Astrocyte of the spinal cord (primary cell): ENCODE data around the gene PRSS8.

Experiments used
- DNase-seq: peaks from one replicate; pipeline ENCODE4 v3.0.0; 2011; ENCODE audit warnings: low read depth, low spot score
- H3K4me3 ChIP-seq: 2 replicates; pipeline ENCODE4 v1.5.1; 2011; ENCODE audit warnings: low read depth, mild to moderate bottlenecking, low read length, moderate library complexity
- in situ Hi-C: cut with HindIII; loops from 2 replicates; pipeline ENCODE4 v1.10.0; 2017; ENCODE audit warnings: low sequenced_read_pairs
- TF ChIP-seq, protein P1 (sequence below): IDR thresholded peaks from 2 replicates; pipeline ENCODE4 v1.5.1; 2012; ENCODE audit warnings: low read depth, mild to moderate bottlenecking, low read length, inconsistent platforms

Gene PRSS8

DNA sequence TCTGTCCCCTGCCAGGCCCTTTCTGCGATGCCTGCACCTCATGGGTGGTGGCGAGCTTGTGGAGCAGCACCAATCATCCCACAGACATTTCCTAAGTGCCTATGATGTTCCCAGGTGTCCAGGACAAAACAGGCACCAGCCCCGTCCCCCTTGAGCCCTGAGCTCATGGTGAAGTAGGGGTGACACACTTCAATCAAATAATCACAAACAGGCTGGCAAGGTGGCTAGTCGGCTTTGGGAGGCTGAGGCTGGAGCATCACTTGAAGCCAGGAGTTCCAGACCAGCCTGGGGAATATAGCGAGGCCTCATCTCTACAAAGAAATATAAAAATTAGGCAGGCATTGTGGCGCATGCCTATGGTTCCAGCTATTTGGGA is 748 bp upstream of the PRSS8 start:
- in situ Hi-C loops: no loop called here

DNA sequence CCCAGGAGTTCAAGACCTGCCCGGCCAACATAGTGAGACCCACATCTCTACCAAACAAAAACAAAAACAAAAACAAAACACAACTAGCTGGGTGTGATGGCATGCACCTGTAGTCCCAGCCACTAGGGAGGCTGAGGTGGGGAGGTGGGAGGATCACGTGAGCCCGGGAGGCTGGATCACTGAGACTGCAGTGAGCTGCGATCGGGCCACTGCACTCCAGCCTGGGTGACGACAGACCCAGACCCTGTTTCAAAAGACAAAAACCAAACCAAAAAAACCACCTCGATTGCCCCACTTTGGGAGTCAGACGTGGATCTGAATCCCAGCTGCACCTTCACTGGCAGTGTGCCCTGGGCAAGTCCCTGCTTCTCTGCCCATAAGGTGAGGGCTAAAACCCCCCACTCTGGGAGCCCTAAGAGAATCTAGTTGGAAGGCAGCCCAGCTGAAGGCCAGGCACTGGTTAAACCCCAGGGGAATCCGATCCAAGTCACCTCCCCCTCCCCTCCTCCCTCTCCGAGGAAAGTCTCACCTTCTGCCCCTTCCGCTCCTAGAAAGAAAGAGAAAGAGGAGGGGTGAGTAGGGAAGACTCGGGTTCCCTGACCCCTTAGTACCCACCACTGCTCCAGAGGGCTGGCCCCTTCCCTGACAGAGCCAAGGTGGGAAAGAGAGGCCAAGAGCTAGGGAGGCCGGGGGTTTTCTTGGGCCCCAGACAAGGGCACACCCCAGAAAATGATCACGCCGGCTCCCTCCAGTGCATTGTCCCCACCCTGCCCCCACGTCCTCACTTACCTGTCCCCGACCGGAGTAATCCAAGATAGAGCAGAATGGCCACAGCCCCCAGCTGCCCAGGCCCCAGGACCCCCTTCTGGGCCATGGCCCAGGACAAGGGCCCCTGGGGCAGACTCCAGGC is 647 bp downstream of the PRSS8 start:
- DNase-seq: no peak
- TF ChIP-seq, protein P1, sequence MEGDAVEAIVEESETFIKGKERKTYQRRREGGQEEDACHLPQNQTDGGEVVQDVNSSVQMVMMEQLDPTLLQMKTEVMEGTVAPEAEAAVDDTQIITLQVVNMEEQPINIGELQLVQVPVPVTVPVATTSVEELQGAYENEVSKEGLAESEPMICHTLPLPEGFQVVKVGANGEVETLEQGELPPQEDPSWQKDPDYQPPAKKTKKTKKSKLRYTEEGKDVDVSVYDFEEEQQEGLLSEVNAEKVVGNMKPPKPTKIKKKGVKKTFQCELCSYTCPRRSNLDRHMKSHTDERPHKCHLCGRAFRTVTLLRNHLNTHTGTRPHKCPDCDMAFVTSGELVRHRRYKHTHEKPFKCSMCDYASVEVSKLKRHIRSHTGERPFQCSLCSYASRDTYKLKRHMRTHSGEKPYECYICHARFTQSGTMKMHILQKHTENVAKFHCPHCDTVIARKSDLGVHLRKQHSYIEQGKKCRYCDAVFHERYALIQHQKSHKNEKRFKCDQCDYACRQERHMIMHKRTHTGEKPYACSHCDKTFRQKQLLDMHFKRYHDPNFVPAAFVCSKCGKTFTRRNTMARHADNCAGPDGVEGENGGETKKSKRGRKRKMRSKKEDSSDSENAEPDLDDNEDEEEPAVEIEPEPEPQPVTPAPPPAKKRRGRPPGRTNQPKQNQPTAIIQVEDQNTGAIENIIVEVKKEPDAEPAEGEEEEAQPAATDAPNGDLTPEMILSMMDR: no peak
- in situ Hi-C loops: no loop called here
- no peak overlapping the region for H3K4me3 ChIP-seq

More for the DNA sequence above, 748 bp upstream of the PRSS8 start:
- H3K4me3 ChIP-seq: no peak overlapping the region
- TF ChIP-seq, protein P1: no peak
- DNase-seq: no peak

DNA sequence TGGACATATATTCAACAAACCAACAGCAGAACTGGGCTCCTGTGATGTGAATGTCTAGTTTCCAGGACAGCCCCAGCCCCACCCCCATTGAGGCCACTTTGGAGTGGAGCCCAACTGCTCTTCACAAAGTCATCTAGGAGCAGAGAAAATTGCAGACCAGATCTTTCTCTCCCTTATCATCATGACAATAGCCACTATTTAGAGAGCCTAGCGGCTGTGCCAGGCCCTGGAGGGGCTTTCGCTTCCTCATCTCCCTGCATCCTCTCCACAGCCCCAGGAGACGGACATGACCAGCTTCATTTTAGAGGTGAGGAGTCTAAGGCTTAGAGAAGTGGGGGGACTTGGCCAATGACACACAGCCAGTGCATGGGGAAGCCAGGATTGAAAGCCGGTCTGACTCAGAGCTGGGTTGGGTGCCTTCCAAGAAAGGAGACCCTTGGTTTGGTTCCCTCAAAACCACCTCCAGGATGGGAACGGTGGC is 1.4 kb downstream of the PRSS8 start:
- H3K4me3 ChIP-seq: no peak overlapping the region
- TF ChIP-seq, protein P1: no peak
- no peak for DNase-seq
- in situ Hi-C loops: no loop called here

DNA sequence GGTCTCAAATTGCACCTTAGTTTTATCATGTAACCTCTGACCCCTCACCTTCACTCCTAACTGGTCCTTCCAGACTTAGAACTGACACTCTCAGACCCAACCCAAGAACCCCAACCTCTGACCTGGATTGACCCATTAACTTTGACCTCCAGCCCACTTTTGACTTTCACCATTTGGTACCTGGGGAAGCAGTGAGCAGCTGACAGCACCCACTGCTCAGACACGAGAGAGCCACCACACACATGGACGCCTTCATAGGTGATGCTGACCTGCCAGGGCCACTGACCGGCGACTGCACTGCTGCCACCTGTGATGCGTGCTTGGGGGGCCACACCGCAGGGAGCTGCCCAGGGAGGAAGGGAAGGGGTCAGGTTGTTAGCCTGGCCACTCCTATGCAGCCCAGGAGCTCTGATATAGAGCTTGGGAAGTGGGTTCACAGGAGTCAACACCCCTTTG is 2.5 kb downstream of the PRSS8 start:
- TF ChIP-seq, protein P1: no peak
- no peak for DNase-seq
- in situ Hi-C loops: no loop called here
- no peak overlapping the region for H3K4me3 ChIP-seq

DNA sequence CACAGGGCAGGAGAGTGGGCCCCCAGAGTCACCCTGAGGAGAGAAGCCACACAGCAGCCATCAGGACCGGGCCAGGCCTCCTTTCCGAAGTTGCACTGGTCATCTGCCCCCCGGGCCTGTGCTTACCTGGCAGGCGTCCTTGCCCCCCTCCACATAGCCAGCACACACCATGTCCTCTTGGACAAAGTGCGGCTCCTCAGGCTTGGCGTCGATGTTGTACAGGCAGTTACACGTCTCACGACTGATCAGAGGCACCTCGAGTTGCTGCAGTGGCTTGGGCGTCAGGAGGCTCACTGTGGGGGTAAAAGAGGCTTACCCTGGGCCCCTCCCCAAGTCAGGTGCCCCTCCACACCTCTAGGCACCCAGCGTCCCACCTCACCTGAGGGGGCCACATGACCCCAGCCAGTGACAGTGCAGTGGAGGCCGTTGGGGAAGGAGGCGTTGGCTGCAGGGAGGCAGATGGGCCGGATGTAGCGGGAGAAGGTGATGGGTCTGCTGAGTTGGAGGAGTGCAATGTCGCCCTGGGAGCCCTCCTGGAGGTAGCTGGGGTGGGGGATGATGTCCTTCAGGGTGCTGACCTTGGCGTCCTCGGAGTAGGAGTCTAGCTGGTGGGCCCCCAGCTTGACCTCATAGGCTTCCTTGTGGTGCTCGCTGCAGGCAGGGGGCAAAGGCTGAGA is 3.1 kb downstream of the PRSS8 start:
- in situ Hi-C loops: no loop called here
- TF ChIP-seq, protein P1: no peak

DNA sequence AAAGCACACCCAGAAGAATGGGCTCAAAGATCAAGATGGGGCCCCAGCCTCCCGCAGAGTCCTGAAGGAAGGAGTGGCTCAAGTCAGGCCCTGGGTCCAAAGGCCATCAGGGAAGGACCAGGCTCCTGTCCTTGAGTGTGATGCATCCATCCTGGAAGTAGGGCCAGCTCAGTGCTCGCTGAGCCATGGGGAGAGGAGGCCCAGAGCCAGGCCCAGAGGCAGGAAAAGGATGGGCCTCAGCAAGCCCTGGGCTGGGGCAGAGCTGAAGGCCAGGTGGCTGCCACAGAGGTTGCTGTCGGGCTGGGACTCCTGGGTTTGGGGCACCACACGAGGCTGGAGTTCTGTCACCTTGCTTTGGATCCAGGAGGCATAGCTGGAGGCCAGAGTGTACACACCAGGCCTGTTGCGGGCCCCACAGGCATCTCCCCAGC is 3.7 kb downstream of the PRSS8 start:
- no peak for DNase-seq
- H3K4me3 ChIP-seq: no peak overlapping the region
- in situ Hi-C loops: no loop called here
- TF ChIP-seq, protein P1: no peak

More for the DNA sequence above, 3.1 kb downstream of the PRSS8 start:
- no peak for DNase-seq
- no peak overlapping the region for H3K4me3 ChIP-seq
